ENCODE data around the gene TNFAIP8.

The TNFAIP8 gene

GRCh38 chr5:119362714-119363113 lies 6.9 kb downstream of the TNFAIP8 start:
- no peak overlapping the region for H3K27ac ChIP-seq (ENCODE audit: low read length)
- no peak overlapping the region for H3K4me3 ChIP-seq (ENCODE audit: low read length)
- no peaks in the 10 kb centered on the region for H3K36me3 ChIP-seq (ENCODE audit: control insufficient read depth, low read depth, low read length)
- no peak overlapping the region for H3K9ac ChIP-seq (ENCODE audit: low read length)
- H3K4me1 ChIP-seq (ENCODE audit: control insufficient read depth, low read depth, low read length): peaks cover 23% of the 10 kb centered on the region
- H3K27me3 ChIP-seq (ENCODE audit: control insufficient read depth, insufficient read depth, low read length): no peaks in the 10 kb centered on the region
- H3K9me3 ChIP-seq (ENCODE audit: control insufficient read depth, low read depth, low read length): no peaks in the 10 kb centered on the region

- no peak overlapping the region for H3K27ac ChIP-seq (ENCODE audit: low read length)
- H3K9ac ChIP-seq (ENCODE audit: low read length): no peak overlapping the region
- no peaks in the 10 kb centered on the region for H3K36me3 ChIP-seq (ENCODE audit: control insufficient read depth, low read depth, low read length)
- H3K4me3 ChIP-seq (ENCODE audit: low read length): no peak overlapping the region
- H3K9me3 ChIP-seq (ENCODE audit: control insufficient read depth, low read depth, low read length): no peaks in the 10 kb centered on the region
- H3K27me3 ChIP-seq (ENCODE audit: control insufficient read depth, insufficient read depth, low read length): no peaks in the 10 kb centered on the region
- peaks cover 18% of the 10 kb centered on the region for H3K4me1 ChIP-seq (ENCODE audit: control insufficient read depth, low read depth, low read length)
Observed at GRCh38 chr5:119363271-119363670, 7.5 kb downstream of the TNFAIP8 start.

GRCh38 chr5:119363936-119364335 lies 8.1 kb downstream of the TNFAIP8 start:
- H3K36me3 ChIP-seq (ENCODE audit: control insufficient read depth, low read depth, low read length): no peaks in the 10 kb centered on the region
- H3K4me1 ChIP-seq (ENCODE audit: control insufficient read depth, low read depth, low read length): peaks cover 11% of the 10 kb centered on the region
- no peaks in the 10 kb centered on the region for H3K9me3 ChIP-seq (ENCODE audit: control insufficient read depth, low read depth, low read length)
- no peaks in the 10 kb centered on the region for H3K27me3 ChIP-seq (ENCODE audit: control insufficient read depth, insufficient read depth, low read length)
- no peak overlapping the region for H3K9ac ChIP-seq (ENCODE audit: low read length)
- no peak overlapping the region for H3K4me3 ChIP-seq (ENCODE audit: low read length)
- no peak overlapping the region for H3K27ac ChIP-seq (ENCODE audit: low read length)

- Histone ChIP-seq H3K9ac (ENCODE audit: low read length) (no peak overlapping the region), H3K36me3 (ENCODE audit: control insufficient read depth, low read depth, low read length) (no peaks in the 10 kb centered on the region), H3K4me3 (ENCODE audit: low read length) (no peak overlapping the region), H3K27ac (ENCODE audit: low read length) (no peak overlapping the region), H3K9me3 (ENCODE audit: control insufficient read depth, low read depth, low read length) (no peaks in the 10 kb centered on the region), H3K4me1 (ENCODE audit: control insufficient read depth, low read depth, low read length) (peaks cover 16% of the 10 kb centered on the region), H3K27me3 (ENCODE audit: control insufficient read depth, insufficient read depth, low read length) (no peaks in the 10 kb centered on the region)
Observed at GRCh38 chr5:119365847-119366539, 10.2 kb downstream of the TNFAIP8 start.

GRCh38 chr5:119366540-119366881 lies 10.7 kb downstream of the TNFAIP8 start:
- Histone ChIP-seq H3K9ac (ENCODE audit: low read length) (no peak overlapping the region), H3K4me3 (ENCODE audit: low read length) (no peak overlapping the region), H3K27ac (ENCODE audit: low read length) (no peak overlapping the region), H3K27me3 (ENCODE audit: control insufficient read depth, insufficient read depth, low read length) (no peaks in the 10 kb centered on the region), H3K4me1 (ENCODE audit: control insufficient read depth, low read depth, low read length) (peaks cover 16% of the 10 kb centered on the region), H3K36me3 (ENCODE audit: control insufficient read depth, low read depth, low read length) (no peaks in the 10 kb centered on the region), H3K9me3 (ENCODE audit: control insufficient read depth, low read depth, low read length) (no peaks in the 10 kb centered on the region)

- Histone ChIP-seq H3K27ac (ENCODE audit: low read length) (no peak overlapping the region), H3K27me3 (ENCODE audit: control insufficient read depth, insufficient read depth, low read length) (no peaks in the 10 kb centered on the region), H3K4me3 (ENCODE audit: low read length) (no peak overlapping the region), H3K36me3 (ENCODE audit: control insufficient read depth, low read depth, low read length) (no peaks in the 10 kb centered on the region), H3K4me1 (ENCODE audit: control insufficient read depth, low read depth, low read length) (peaks cover 16% of the 10 kb centered on the region), H3K9ac (ENCODE audit: low read length) (no peak overlapping the region), H3K9me3 (ENCODE audit: control insufficient read depth, low read depth, low read length) (no peaks in the 10 kb centered on the region)
Observed at GRCh38 chr5:119367502-119368237, 11.9 kb downstream of the TNFAIP8 start.

- H3K4me3 ChIP-seq (ENCODE audit: low read length): no peak overlapping the region
Observed at GRCh38 chr5:119368238-119368630, 12.4 kb downstream of the TNFAIP8 start.

GRCh38 chr5:119370486-119370885 lies 14.7 kb downstream of the TNFAIP8 start:
- Histone ChIP-seq H3K27ac (ENCODE audit: low read length) (no peak overlapping the region), H3K4me1 (ENCODE audit: control insufficient read depth, low read depth, low read length) (peaks cover 16% of the 10 kb centered on the region), H3K4me3 (ENCODE audit: low read length) (no peak overlapping the region), H3K36me3 (ENCODE audit: control insufficient read depth, low read depth, low read length) (no peaks in the 10 kb centered on the region), H3K27me3 (ENCODE audit: control insufficient read depth, insufficient read depth, low read length) (no peaks in the 10 kb centered on the region), H3K9me3 (ENCODE audit: control insufficient read depth, low read depth, low read length) (no peaks in the 10 kb centered on the region), H3K9ac (ENCODE audit: low read length) (no peak overlapping the region)

More at GRCh38 chr5:119368238-119368630, 12.4 kb downstream of the TNFAIP8 start:
- H3K4me1 ChIP-seq (ENCODE audit: control insufficient read depth, low read depth, low read length): peaks cover 16% of the 10 kb centered on the region
- no peaks in the 10 kb centered on the region for H3K9me3 ChIP-seq (ENCODE audit: control insufficient read depth, low read depth, low read length)
- no peaks in the 10 kb centered on the region for H3K36me3 ChIP-seq (ENCODE audit: control insufficient read depth, low read depth, low read length)
- no peak overlapping the region for H3K27ac ChIP-seq (ENCODE audit: low read length)
- no peak overlapping the region for H3K9ac ChIP-seq (ENCODE audit: low read length)
- H3K27me3 ChIP-seq (ENCODE audit: control insufficient read depth, insufficient read depth, low read length): no peaks in the 10 kb centered on the region

- H3K9me3 ChIP-seq (ENCODE audit: control insufficient read depth, low read depth, low read length): no peaks in the 10 kb centered on the region
- H3K36me3 ChIP-seq (ENCODE audit: control insufficient read depth, low read depth, low read length): no peaks in the 10 kb centered on the region
- no peak overlapping the region for H3K27ac ChIP-seq (ENCODE audit: low read length)
- no peak overlapping the region for H3K9ac ChIP-seq (ENCODE audit: low read length)
- H3K4me3 ChIP-seq (ENCODE audit: low read length): no peak overlapping the region
- no peaks in the 10 kb centered on the region for H3K27me3 ChIP-seq (ENCODE audit: control insufficient read depth, insufficient read depth, low read length)
- peaks cover 15% of the 10 kb centered on the region for H3K4me1 ChIP-seq (ENCODE audit: control insufficient read depth, low read depth, low read length)
Observed at GRCh38 chr5:119371146-119371545, 15.3 kb downstream of the TNFAIP8 start.

GRCh38 chr5:119373449-119373858 lies 17.6 kb downstream of the TNFAIP8 start:
- H3K27ac ChIP-seq (ENCODE audit: low read length): no peak overlapping the region
- no peaks in the 10 kb centered on the region for H3K36me3 ChIP-seq (ENCODE audit: control insufficient read depth, low read depth, low read length)
- no peak overlapping the region for H3K4me3 ChIP-seq (ENCODE audit: low read length)
- peaks cover 16% of the 10 kb centered on the region for H3K4me1 ChIP-seq (ENCODE audit: control insufficient read depth, low read depth, low read length)
- H3K27me3 ChIP-seq (ENCODE audit: control insufficient read depth, insufficient read depth, low read length): no peaks in the 10 kb centered on the region
- H3K9ac ChIP-seq (ENCODE audit: low read length): no peak overlapping the region
- H3K9me3 ChIP-seq (ENCODE audit: control insufficient read depth, low read depth, low read length): no peaks in the 10 kb centered on the region

GRCh38 chr5:119374901-119375300 lies 19.1 kb downstream of the TNFAIP8 start:
- no peak overlapping the region for H3K27ac ChIP-seq (ENCODE audit: low read length)
- H3K36me3 ChIP-seq (ENCODE audit: control insufficient read depth, low read depth, low read length): no peaks in the 10 kb centered on the region
- no peaks in the 10 kb centered on the region for H3K27me3 ChIP-seq (ENCODE audit: control insufficient read depth, insufficient read depth, low read length)
- peaks cover 12% of the 10 kb centered on the region for H3K4me1 ChIP-seq (ENCODE audit: control insufficient read depth, low read depth, low read length)
- no peaks in the 10 kb centered on the region for H3K9me3 ChIP-seq (ENCODE audit: control insufficient read depth, low read depth, low read length)
- no peak overlapping the region for H3K4me3 ChIP-seq (ENCODE audit: low read length)
- no peak overlapping the region for H3K9ac ChIP-seq (ENCODE audit: low read length)

GRCh38 chr5:119377066-119377465 lies 21.2 kb downstream of the TNFAIP8 start:
- Histone ChIP-seq H3K4me1 (ENCODE audit: control insufficient read depth, low read depth, low read length) (peaks cover 9% of the 10 kb centered on the region), H3K27ac (ENCODE audit: low read length) (no peak overlapping the region), H3K36me3 (ENCODE audit: control insufficient read depth, low read depth, low read length) (no peaks in the 10 kb centered on the region), H3K27me3 (ENCODE audit: control insufficient read depth, insufficient read depth, low read length) (no peaks in the 10 kb centered on the region), H3K9me3 (ENCODE audit: control insufficient read depth, low read depth, low read length) (no peaks in the 10 kb centered on the region), H3K9ac (ENCODE audit: low read length) (no peak overlapping the region), H3K4me3 (ENCODE audit: low read length) (no peak overlapping the region)
